Right lobe of liver (tissue), 4 donors: ENCODE measurements around the gene ELAC2.

ENCODE experiments used
- CTCF ChIP-seq, 4 donors: fragments of 200-600 bp in 3 of 4; fragments of 450-650 bp in 1 of 4; IDR thresholded peaks; one replicate each; pipeline versions ENCODE4 v1.5.1 to v1.8.0; 2016 to 2022; ENCODE audit warnings: antibody characterized with exemption in 4 of 4, mild to moderate bottlenecking in 2 of 4
- POLR2A ChIP-seq: fragments of 450-650 bp; IDR thresholded peaks from one replicate; pipeline ENCODE4 v1.6.1; 2017; ENCODE audit warnings: antibody characterized with exemption, mild to moderate bottlenecking
- donor health status: DM: no; HTN: no; CAD: no.
- donor health status: DM: no; HTN: no; CAD: no.
- donor health status: DM: no; HTN: yes; CAD: no.

- TF ChIP-seq CTCF (IDR thresholded peaks at IDR 0.05) (no peak), POLR2A (no peak)
Measured at GRCh38 chr17:12992676-12993075, 25.2 kb downstream of the ELAC2 start.
